Prostate gland (tissue), 2 donors: ENCODE data around the gene CNDP2.

Source experiments
- CTCF ChIP-seq, 4 experiments: fragments of 200-600 bp in 2 of 4; fragments of 450-650 bp in 2 of 4; sonication (generic) in 2 of 4; IDR thresholded peaks; 1 replicate in 3 of 4; 2 replicates in 1 of 4; pipeline ENCODE4 v1.5.1; 2016 to 2019; ENCODE audit warnings: antibody characterized with exemption in 4 of 4, mild to moderate bottlenecking in 2 of 4, moderate library complexity in 2 of 4
- POLR2A ChIP-seq: fragments of 450-650 bp; IDR thresholded peaks from one replicate; pipeline ENCODE4 v1.6.1; 2016; ENCODE audit warnings: antibody characterized with exemption, mild to moderate bottlenecking

GRCh38 chr18:74479486-74480148 lies 16.5 kb upstream of the CNDP2 start:
- TF ChIP-seq CTCF (IDR thresholded peaks at IDR 0.05): no peak
- no peak for TF ChIP-seq POLR2A
